ENCODE measurements around the gene HNRNPA1L2.
"Not testable (repeated sequence)": the region's sequence is repeated elsewhere in the genome, so short reads cannot be mapped to it uniquely, and the experiment has no call there.

DNA sequence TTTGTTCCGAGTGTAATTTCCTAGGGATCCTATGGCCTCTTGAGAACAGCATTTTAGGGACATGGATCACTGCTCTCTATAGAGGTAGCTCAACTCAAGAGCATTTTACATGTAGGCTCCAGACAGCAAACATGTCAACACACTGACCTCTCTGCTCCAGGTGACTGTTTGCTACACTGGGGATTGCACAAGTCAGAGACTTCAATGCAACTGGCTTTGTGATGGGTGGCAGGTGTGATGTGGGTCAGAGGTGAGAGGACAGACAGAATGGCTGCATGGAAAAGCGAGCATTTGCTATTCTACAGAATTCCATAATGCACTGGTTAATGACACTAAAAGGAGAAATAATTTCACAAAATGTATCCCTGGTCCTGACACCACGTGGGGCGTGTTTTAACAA, 38.9 kb upstream of the HNRNPA1L2 start:
- TF ChIP-seq, protein P1, sequence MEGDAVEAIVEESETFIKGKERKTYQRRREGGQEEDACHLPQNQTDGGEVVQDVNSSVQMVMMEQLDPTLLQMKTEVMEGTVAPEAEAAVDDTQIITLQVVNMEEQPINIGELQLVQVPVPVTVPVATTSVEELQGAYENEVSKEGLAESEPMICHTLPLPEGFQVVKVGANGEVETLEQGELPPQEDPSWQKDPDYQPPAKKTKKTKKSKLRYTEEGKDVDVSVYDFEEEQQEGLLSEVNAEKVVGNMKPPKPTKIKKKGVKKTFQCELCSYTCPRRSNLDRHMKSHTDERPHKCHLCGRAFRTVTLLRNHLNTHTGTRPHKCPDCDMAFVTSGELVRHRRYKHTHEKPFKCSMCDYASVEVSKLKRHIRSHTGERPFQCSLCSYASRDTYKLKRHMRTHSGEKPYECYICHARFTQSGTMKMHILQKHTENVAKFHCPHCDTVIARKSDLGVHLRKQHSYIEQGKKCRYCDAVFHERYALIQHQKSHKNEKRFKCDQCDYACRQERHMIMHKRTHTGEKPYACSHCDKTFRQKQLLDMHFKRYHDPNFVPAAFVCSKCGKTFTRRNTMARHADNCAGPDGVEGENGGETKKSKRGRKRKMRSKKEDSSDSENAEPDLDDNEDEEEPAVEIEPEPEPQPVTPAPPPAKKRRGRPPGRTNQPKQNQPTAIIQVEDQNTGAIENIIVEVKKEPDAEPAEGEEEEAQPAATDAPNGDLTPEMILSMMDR (IDR thresholded peaks at IDR 0.05): not testable (repeated sequence)
- not testable (repeated sequence) for TF ChIP-seq POLR2AphosphoS5, POLR2A (IDR thresholded peaks at IDR 0.05)

Data from gastroesophageal sphincter (tissue), 3 donors.